ENCODE data around the gene EMP3. TPM values are rescaled to one million over a fixed set of nuclear protein-coding genes. Genes with fewer than 3 reads are reported as not detected.

The EMP3 gene
- total RNA-seq, 2 experiments from 2014 or later = 21.1 to 33.8 TPM

DNA sequence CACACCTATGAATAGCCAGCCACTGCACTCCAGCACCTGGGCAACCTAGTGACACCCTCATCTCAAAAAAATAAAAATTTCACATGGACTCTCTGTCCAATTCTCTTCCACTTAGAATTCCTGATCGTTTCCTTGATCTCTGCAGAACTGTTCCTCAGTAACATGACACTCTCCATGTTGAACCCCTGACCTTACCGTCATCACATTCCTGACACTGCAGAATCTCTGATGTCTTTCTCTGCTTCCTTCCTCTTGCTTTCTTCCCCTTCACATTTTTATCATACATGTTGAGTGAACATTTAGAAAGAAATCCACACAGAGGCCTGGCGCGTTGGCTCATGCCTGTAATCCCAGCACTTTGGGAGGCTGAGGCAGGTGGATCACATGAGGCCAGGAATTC is 40.5 kb upstream of the EMP3 start:
- H3K4me2 ChIP-seq (ENCODE audit: low read length) = no peak overlapping the region
- intact Hi-C loops (cut with micrococcal nuclease; ENCODE audit: unreplicated experiment) = no loop called here
- no peaks in the 10 kb centered on the region for H3K36me3 ChIP-seq (ENCODE audit: insufficient read depth, low read length)
- ChIA-PET CTCF (ENCODE audit: unreplicated experiment) (no interaction called here), POLR2A (no interaction called here)
- no TSS peak for BruUV-seq (replicated peaks)
- TF ChIP-seq, protein P1, sequence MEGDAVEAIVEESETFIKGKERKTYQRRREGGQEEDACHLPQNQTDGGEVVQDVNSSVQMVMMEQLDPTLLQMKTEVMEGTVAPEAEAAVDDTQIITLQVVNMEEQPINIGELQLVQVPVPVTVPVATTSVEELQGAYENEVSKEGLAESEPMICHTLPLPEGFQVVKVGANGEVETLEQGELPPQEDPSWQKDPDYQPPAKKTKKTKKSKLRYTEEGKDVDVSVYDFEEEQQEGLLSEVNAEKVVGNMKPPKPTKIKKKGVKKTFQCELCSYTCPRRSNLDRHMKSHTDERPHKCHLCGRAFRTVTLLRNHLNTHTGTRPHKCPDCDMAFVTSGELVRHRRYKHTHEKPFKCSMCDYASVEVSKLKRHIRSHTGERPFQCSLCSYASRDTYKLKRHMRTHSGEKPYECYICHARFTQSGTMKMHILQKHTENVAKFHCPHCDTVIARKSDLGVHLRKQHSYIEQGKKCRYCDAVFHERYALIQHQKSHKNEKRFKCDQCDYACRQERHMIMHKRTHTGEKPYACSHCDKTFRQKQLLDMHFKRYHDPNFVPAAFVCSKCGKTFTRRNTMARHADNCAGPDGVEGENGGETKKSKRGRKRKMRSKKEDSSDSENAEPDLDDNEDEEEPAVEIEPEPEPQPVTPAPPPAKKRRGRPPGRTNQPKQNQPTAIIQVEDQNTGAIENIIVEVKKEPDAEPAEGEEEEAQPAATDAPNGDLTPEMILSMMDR (conservative IDR thresholded peaks at IDR 0.05; ENCODE audit: low read length) = no peak
- TF ChIP-seq EZH2phosphoT487 (IDR thresholded peaks at IDR 0.05; ENCODE audit: borderline replicate concordance, low read depth, low read length) = no peak
- DNase-seq (ENCODE audit: low spot score) = no peak
- no peak overlapping the region for H2AFZ ChIP-seq (ENCODE audit: low read length)
- 0 out of 2 replicates have a peak, but pooled peaks cover 6% of the 10 kb centered on the region for H3K9me3 ChIP-seq (ENCODE audit: low read length)
- no peaks in the 10 kb centered on the region for H3K9me2 ChIP-seq (ENCODE audit: insufficient read depth, low read length)
- no peaks in the 10 kb centered on the region for H3K4me1 ChIP-seq (ENCODE audit: insufficient read depth, low read length, poor library complexity, severe bottlenecking)
- no peaks in the 10 kb centered on the region for H3K79me2 ChIP-seq (ENCODE audit: insufficient read depth, low read depth, low read length)
- no peaks in the 10 kb centered on the region for H4K20me1 ChIP-seq (ENCODE audit: insufficient read depth, low read length)
- no peak overlapping the region for H3K27ac ChIP-seq (ENCODE audit: low read depth, low read length, poor library complexity, severe bottlenecking)
- H3K4me3 ChIP-seq (ENCODE audit: low read depth, low read length, poor library complexity, severe bottlenecking) = no peak overlapping the region

DNA sequence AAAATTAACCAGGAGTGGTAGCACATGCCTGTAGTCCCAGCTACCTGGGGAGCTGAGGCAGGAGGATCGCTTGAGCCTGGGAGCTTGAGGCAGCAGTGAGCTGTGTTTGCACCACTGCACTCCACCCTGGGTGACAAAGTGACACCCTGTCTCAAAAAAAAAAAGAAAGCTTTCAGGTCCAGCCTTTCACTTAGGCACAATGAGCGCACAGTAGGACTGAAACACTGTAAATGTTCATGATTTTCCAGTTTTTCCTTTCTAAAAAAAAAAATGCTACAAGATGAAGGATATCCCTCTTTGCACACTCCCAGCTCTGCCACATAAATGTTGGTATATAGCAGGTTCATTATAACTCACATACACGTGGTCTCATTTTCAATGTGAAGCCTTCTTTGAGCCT is 37.6 kb upstream of the EMP3 start:
- no peak overlapping the region for H2AFZ ChIP-seq (ENCODE audit: low read length)
- TF ChIP-seq EZH2phosphoT487 (IDR thresholded peaks at IDR 0.05; ENCODE audit: borderline replicate concordance, low read depth, low read length) = no peak
- TF ChIP-seq, protein P1 (conservative IDR thresholded peaks at IDR 0.05; ENCODE audit: low read length) = no peak
- POLR2A ChIA-PET = no interaction called here
- H3K4me2 ChIP-seq (ENCODE audit: low read length) = no peak overlapping the region
- H3K36me3 ChIP-seq (ENCODE audit: insufficient read depth, low read length) = no peaks in the 10 kb centered on the region
- DNase-seq (ENCODE audit: low spot score) = no peak
- H3K4me3 ChIP-seq (ENCODE audit: low read depth, low read length, poor library complexity, severe bottlenecking) = no peak overlapping the region
- intact Hi-C loops (cut with micrococcal nuclease; ENCODE audit: unreplicated experiment) = no loop called here
- no TSS peak for BruUV-seq (replicated peaks)
- H3K79me2 ChIP-seq (ENCODE audit: insufficient read depth, low read depth, low read length) = no peaks in the 10 kb centered on the region
- H3K9me2 ChIP-seq (ENCODE audit: insufficient read depth, low read length) = no peaks in the 10 kb centered on the region
- H3K27ac ChIP-seq (ENCODE audit: low read depth, low read length, poor library complexity, severe bottlenecking) = no peak overlapping the region
- H4K20me1 ChIP-seq (ENCODE audit: insufficient read depth, low read length) = no peaks in the 10 kb centered on the region
- no peaks in the 10 kb centered on the region for H3K4me1 ChIP-seq (ENCODE audit: insufficient read depth, low read length, poor library complexity, severe bottlenecking)
- CTCF ChIA-PET (ENCODE audit: unreplicated experiment) = no interaction called here
- 0 out of 2 replicates have a peak, but pooled peaks cover 6% of the 10 kb centered on the region for H3K9me3 ChIP-seq (ENCODE audit: low read length)

DNA sequence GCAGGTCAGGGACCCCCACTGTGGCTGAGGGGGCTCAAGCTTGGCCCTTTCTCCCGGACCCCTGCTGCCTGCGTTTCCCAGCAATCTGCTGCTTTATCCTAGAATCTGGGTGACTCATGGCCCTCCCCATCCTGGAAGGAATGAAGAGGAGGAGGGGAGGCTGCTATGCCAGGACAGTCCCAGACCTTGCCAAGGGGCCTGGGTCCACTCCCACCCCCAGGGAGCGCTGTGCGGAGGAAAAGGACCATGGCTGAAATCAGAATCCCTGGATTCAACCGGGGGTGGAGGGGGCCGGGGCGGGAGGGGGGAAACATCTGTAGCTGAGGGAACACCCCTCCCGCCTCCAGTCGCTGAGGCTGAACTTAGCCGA is 35.0 kb upstream of the EMP3 start:
- TF ChIP-seq EZH2phosphoT487 (IDR thresholded peaks at IDR 0.05; ENCODE audit: borderline replicate concordance, low read depth, low read length) = no peak
- no peak overlapping the region for H2AFZ ChIP-seq (ENCODE audit: low read length)
- no peaks in the 10 kb centered on the region for H3K79me2 ChIP-seq (ENCODE audit: insufficient read depth, low read depth, low read length)
- H3K27ac ChIP-seq (ENCODE audit: low read depth, low read length, poor library complexity, severe bottlenecking) = no peak overlapping the region
- H3K4me3 ChIP-seq (ENCODE audit: low read depth, low read length, poor library complexity, severe bottlenecking) = no peak overlapping the region
- no peaks in the 10 kb centered on the region for H3K9me3 ChIP-seq (ENCODE audit: low read length)
- intact Hi-C loops (cut with micrococcal nuclease; ENCODE audit: unreplicated experiment) = no loop called here
- POLR2A ChIA-PET = no interaction called here
- no peak overlapping the region for H3K4me2 ChIP-seq (ENCODE audit: low read length)
- no peaks in the 10 kb centered on the region for H3K4me1 ChIP-seq (ENCODE audit: insufficient read depth, low read length, poor library complexity, severe bottlenecking)
- no peaks in the 10 kb centered on the region for H4K20me1 ChIP-seq (ENCODE audit: insufficient read depth, low read length)
- CTCF ChIA-PET (ENCODE audit: unreplicated experiment) = no interaction called here
- H3K9me2 ChIP-seq (ENCODE audit: insufficient read depth, low read length) = no peaks in the 10 kb centered on the region
- BruUV-seq (replicated peaks) = no TSS peak
- no peak for DNase-seq (ENCODE audit: low spot score)
- no peaks in the 10 kb centered on the region for H3K36me3 ChIP-seq (ENCODE audit: insufficient read depth, low read length)
